Fibroblast of pulmonary artery (primary cell): ENCODE data around the gene SPAG4.
A peak's percentile ranks its signal among the peaks of the same experiment; 100 is the strongest.

Experiments
- DNase-seq: peaks from one replicate; pipeline ENCODE4 v3.0.0-alpha.2; 2010; ENCODE audit warnings: low read depth
- H3K4me3 ChIP-seq: replicated peaks from 2 replicates; pipeline ENCODE4 v1.5.1; 2011; ENCODE audit warnings: low read depth, mild to moderate bottlenecking, control low read depth, low read length, moderate library complexity
- TF ChIP-seq, protein P1 (sequence below): IDR thresholded peaks from 2 replicates; pipeline ENCODE4 v1.5.1; 2011; ENCODE audit warnings: mild to moderate bottlenecking, control low read depth, low read length, inconsistent platforms; ENCODE audit errors: missing control alignments

The SPAG4 gene

DNA sequence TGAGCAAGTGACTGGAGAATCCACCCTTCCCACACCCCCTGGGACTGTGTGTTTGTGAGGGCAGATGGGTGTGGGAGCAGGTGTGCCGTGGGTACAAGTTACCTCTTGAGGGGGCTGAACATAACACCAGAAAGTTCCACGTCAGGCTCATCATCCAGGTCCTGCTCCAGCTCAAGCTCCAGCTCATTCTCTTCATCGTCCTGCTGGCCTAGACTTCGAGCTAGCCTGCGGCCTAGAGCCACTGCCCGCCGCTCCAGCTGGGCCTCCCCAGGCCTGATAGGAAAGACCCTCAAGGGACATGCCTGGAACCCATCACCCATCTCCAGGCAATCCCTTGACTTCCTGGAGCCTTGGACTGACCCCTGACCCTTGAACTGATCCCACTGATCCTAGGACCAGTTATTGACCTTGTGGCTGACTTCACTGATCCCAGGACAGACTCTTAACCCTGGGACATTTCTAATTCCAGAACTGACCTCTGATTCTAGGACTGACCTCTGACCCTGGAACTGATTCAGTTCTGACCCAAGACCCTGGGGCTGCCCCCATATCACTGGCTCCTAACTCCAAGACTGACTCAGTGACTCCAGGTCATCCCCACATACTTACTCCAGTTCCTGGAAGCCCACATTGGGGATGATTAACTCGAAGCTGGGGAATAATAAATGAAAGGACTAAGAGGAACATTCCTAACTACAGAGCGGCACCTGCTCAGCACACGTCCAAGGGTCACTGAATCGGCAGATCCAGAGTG, 11.8 kb upstream of the SPAG4 start:
- TF ChIP-seq, protein P1, sequence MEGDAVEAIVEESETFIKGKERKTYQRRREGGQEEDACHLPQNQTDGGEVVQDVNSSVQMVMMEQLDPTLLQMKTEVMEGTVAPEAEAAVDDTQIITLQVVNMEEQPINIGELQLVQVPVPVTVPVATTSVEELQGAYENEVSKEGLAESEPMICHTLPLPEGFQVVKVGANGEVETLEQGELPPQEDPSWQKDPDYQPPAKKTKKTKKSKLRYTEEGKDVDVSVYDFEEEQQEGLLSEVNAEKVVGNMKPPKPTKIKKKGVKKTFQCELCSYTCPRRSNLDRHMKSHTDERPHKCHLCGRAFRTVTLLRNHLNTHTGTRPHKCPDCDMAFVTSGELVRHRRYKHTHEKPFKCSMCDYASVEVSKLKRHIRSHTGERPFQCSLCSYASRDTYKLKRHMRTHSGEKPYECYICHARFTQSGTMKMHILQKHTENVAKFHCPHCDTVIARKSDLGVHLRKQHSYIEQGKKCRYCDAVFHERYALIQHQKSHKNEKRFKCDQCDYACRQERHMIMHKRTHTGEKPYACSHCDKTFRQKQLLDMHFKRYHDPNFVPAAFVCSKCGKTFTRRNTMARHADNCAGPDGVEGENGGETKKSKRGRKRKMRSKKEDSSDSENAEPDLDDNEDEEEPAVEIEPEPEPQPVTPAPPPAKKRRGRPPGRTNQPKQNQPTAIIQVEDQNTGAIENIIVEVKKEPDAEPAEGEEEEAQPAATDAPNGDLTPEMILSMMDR: no peak
- DNase-seq: no peak
- no peak overlapping the region for H3K4me3 ChIP-seq

DNA sequence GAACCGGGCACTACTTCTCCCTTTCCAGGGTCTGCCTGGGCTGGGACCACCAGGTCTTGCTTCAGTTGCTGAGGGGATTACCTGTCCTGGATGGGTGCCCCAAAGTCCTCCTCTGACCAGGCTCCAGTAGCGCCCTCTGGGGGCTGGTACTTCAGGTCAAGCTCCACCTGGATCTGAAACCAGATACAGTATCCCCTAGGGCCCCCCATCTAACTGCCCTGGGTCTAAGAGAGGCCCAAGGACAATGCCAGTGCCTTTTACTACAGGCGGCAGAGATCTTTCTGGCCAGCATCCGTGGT, 11.2 kb upstream of the SPAG4 start:
- H3K4me3 ChIP-seq: no peak overlapping the region
- TF ChIP-seq, protein P1: peak; percentile 35
- DNase-seq: no peak

DNA sequence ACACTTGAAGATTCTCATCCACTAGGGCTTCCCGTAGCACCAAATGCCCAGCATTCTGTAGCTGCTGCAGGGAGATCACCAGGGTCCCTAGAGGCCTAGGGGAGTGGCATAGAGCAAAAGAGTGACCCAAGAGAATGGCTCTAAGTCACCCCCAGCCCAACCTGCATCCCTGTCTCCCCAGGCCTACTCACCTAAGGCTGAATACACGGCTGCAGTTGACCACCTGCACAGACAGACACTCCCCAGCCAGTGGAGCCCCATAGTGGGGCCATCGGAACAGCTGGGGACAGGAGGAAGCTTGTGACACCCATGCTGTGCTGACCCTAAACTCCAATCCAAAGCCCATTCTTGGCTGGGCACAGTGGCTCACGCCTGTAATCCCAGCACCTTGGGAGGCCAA, 9.5 kb upstream of the SPAG4 start:
- DNase-seq: no peak
- H3K4me3 ChIP-seq: no peak overlapping the region
- TF ChIP-seq, protein P1: no peak

DNA sequence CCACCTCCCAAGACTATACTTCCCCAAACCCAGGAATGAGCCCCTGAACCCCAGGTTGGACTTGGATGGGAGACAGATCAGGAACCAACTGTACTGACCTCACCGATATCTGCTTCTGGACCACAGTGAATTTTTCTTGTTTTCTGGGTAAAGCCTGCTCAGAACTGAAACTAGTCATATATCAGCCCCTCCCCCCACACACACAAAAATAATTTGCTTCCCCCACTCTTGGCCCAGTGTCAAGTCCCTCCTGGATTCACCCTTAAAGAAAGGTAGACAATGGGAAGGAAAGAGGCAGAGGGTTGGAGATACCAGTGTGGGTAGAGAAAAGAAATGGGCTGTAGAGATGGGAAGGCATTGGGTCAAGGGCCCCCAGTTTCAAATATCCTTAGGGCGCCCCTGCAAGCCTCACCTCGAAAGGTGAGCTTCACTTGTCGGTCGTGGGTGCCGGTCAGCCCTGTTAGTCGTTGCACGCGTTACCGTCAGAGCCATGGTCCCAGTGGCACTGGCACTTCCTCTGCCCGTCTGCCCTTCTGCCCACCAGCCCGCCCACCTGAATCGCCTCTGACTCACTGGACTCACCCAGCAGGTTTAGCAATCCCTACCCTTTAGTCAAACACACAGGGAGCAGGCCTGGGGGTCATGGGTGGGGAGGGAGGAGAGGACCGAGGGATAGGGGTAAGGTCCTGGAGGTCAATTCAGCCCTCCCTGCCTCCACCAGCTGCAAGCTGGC, 8.5 kb upstream of the SPAG4 start:
- DNase-seq: no peak
- H3K4me3 ChIP-seq: no peak overlapping the region
- TF ChIP-seq, protein P1: no peak

DNA sequence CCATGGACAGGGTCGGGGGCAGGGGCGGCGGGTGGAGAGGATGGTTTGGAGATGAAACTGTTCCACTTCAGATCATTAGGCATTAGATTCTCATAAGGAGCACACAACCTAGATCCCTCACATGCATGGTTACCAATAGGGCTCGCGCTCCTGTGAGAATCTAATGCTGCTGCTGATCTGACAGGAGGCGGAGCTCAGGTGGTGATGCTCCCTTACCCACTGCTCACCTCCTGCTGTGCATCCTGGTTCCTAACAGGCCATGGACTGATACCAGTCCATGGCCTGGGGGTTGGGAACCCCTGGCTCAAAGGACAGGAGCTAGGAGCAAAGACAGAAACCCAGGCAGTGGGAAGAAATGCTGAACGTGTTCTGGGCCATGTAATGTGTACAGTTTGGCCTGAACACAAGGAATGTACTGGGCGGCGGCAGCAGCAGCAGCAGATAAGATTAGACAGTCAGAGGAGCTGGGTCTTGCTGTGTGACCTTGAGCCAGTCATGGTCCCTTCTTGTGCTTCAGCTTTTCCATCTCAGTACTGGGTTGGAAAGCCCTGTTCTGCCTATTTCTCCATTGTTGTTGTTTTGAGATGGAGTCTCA, 4.7 kb upstream of the SPAG4 start:
- no peak overlapping the region for H3K4me3 ChIP-seq
- TF ChIP-seq, protein P1: no peak
- no peak for DNase-seq

DNA sequence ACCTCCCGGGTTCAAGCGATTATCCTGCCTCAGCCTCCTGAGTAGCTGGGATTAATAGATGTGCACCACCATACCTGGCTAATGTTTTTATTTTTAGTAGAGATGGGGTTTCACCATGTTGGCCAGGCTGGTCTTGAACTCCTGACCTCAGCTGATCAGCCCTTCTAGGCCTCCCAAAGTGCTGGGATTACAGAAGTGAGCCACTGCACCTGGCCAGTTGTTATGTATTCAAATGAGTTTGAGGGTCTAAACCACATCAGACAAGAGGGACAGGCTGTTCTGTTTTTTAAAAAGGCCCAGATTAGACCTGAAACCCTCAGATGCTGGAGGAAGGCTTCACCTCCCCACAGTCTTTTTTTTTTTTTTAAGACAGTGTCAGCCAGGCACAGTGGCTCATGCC, 4.1 kb upstream of the SPAG4 start:
- no peak overlapping the region for H3K4me3 ChIP-seq
- TF ChIP-seq, protein P1: no peak
- DNase-seq: no peak
